Body of pancreas (tissue), 4 donors: Measurements from ENCODE around the gene PAX2. TPM values are rescaled to one million over a fixed set of nuclear protein-coding genes. Genes with fewer than 3 reads are reported as not detected.

Experiments used
- ATAC-seq: fragments of 150-250 bp; one replicate; pipeline ENCODE4 v1.9.1; 2016
- DNase-seq, 4 donors: peaks; one replicate each; pipeline ENCODE4 v3.0.0-alpha.2; 2019
- H3K27ac ChIP-seq, 4 donors: fragments of 200-600 bp; sonication (generic); 1 replicate in 3 of 4; 2 replicates in 1 of 4; pipeline versions ENCODE4 v1.5.1 to v1.6.1; 2016 to 2019; ENCODE audit warnings: mild to moderate bottlenecking in 1 of 4, mixed read lengths in 1 of 4, moderate library complexity in 1 of 4
- H3K27me3 ChIP-seq, 2 donors: fragments of 200-600 bp; sonication (generic); one replicate each; pipeline ENCODE4 v1.6.0; 2016; ENCODE audit warnings: mild to moderate bottlenecking in 1 of 2
- H3K36me3 ChIP-seq, 2 donors: fragments of 200-600 bp; sonication (generic); replicated peaks in 1 of 2; 2 replicates each; pipeline ENCODE4 v1.5.1; 2016; ENCODE audit warnings: low read depth in 2 of 2; ENCODE audit not compliant: insufficient read depth in 1 of 2
- H3K4me1 ChIP-seq: fragments of 200-600 bp; sonication (generic); one replicate; pipeline ENCODE4 v1.6.0; 2016
- H3K4me3 ChIP-seq, 2 donors: fragments of 200-600 bp; sonication (generic); 1 replicate in 1 of 2; 2 replicates in 1 of 2; pipeline ENCODE4 v1.5.1; 2016 to 2019
- H3K9me3 ChIP-seq, 3 donors: fragments of 200-600 bp; sonication (generic); 1 replicate in 2 of 3; 2 replicates in 1 of 3; pipeline ENCODE4 v1.5.1; 2016
- POLR2A ChIP-seq, 3 donors: fragments of 450-650 bp; IDR thresholded peaks; one replicate each; pipeline ENCODE4 v1.6.1; 2016; ENCODE audit warnings: antibody characterized with exemption in 3 of 3, mild to moderate bottlenecking in 2 of 3
- WGBS, 2 donors: methylation state at CpG; one replicate each; pipeline ENCODE4 v1.1.5; 2017; 5-methylcytosine and 5-hydroxymethylcytosine counted together
- intact Hi-C: fragments of 100-400 bp; cut with DNase I; formaldehyde crosslinking; loops from one replicate; pipeline ENCODE4 v1.15.1; 2023
- total RNA-seq, 2 donors: library from RNA; depleted of rRNA; stranded (reverse); fragments of >200 nt; gene quantifications; one replicate each; pipeline ENCODE4 v1.1.0, GENCODE V29; 2016
- TF ChIP-seq, protein P1 (sequence below), 7 experiments: fragments of 450-650 bp in 4 of 7; fragments of 200-600 bp in 3 of 7; sonication (generic) in 3 of 7; IDR thresholded peaks; one replicate each; pipeline ENCODE4 v1.5.1; 2016 to 2019; ENCODE audit warnings: antibody characterized with exemption in 7 of 7

The PAX2 gene
- total RNA-seq, 2 donors from 2014 or later: under 0.01 TPM; not detected in 1

- no peak for TF ChIP-seq POLR2A (IDR thresholded peaks at IDR 0.05)
- TF ChIP-seq, protein P1, sequence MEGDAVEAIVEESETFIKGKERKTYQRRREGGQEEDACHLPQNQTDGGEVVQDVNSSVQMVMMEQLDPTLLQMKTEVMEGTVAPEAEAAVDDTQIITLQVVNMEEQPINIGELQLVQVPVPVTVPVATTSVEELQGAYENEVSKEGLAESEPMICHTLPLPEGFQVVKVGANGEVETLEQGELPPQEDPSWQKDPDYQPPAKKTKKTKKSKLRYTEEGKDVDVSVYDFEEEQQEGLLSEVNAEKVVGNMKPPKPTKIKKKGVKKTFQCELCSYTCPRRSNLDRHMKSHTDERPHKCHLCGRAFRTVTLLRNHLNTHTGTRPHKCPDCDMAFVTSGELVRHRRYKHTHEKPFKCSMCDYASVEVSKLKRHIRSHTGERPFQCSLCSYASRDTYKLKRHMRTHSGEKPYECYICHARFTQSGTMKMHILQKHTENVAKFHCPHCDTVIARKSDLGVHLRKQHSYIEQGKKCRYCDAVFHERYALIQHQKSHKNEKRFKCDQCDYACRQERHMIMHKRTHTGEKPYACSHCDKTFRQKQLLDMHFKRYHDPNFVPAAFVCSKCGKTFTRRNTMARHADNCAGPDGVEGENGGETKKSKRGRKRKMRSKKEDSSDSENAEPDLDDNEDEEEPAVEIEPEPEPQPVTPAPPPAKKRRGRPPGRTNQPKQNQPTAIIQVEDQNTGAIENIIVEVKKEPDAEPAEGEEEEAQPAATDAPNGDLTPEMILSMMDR (IDR thresholded peaks at IDR 0.05): no peak
- ATAC-seq: no peak
- WGBS, 2 donors: 10 to 11% methylated on average over 27 to 37 of the region's 37 CpGs
- intact Hi-C loops: no loop called here
- Histone ChIP-seq H3K27me3 (peaks cover 0 to 34% of the 10 kb centered on the region in 2 donors), H3K4me1 (peaks cover 13% of the 10 kb centered on the region), H3K36me3 (no peaks in the 10 kb centered on the region), H3K9me3 (no peaks in the 10 kb centered on the region), H3K4me3 (no peak overlapping the region), H3K27ac (no peak overlapping the region)
- DNase-seq: no peak
Observed at GRCh38 chr10:100713049-100713858, 32.1 kb upstream of the PAX2 start.

DNA sequence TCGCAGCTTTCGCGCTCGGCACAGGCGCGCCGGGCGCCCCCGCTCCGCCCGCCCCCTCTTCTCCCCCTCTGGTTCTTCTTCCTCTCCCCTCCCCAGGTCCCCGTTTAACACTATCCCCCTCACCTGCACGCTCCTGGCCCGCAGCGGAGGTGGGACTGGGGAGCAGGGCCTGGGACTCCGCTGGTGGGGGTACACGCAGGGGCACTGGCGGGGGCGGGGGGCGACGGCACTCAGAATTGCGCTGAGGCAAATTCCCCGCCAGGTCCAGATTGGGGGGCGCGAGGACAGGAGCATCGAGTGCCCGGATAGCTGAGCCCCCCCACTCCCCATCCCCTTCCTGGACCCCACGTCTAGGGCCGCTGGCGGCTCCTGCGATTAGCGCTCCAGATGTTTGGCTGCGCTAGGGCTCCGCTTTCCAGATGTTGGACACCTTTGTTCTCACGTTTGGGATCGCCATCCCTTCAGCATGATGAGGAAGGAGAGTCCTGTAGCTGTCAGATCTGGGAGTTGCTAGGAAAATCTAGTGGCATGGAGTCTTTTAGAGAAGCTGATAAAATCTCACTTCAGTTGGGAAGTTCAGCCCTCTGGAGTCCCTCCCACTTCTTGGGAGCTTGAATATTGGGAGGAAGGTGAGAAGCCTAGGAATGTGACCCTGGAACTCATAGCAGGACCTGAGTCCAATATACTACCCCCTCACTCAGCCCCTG, 31.4 kb upstream of the PAX2 start:
- Histone ChIP-seq H3K27ac (no peak overlapping the region), H3K27me3 (peaks cover 0 to 32% of the 10 kb centered on the region in 2 donors), H3K9me3 (no peaks in the 10 kb centered on the region), H3K4me3 (no peak overlapping the region), H3K36me3 (no peaks in the 10 kb centered on the region), H3K4me1 (peaks cover 13% of the 10 kb centered on the region)
- WGBS, 2 donors: 6 to 9% methylated on average over 10 to 35 of the region's 36 CpGs
- no peak for ATAC-seq
- intact Hi-C loops: no loop called here
- DNase-seq: no peak
- TF ChIP-seq POLR2A (IDR thresholded peaks at IDR 0.05): no peak
- TF ChIP-seq, protein P1 (IDR thresholded peaks at IDR 0.05): no peak

DNA sequence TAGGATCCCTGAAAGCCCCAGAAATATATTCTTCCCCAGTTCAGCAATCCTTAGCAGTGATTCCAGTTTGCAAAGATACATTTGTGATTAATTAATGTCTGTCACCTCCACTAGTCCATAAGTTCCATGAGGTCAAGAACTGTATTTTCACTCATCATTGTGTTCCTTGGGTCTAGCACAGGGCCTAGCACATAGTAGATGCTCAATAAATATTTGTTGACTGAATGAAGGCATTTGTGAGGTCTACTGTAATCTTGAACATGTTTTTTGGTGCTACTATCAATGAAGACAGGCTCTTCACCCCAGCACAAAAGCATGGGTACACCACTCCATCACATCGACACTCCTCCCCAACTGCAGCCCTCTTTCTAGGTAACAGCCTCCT, 30.8 kb upstream of the PAX2 start:
- DNase-seq (no peak), ATAC-seq (no peak)
- intact Hi-C loops: no loop called here
- H3K4me3 ChIP-seq: no peak overlapping the region
- H3K4me1 ChIP-seq: peaks cover 13% of the 10 kb centered on the region
- H3K9me3 ChIP-seq: no peaks in the 10 kb centered on the region
- no peak for TF ChIP-seq POLR2A (IDR thresholded peaks at IDR 0.05)
- TF ChIP-seq, protein P1 (IDR thresholded peaks at IDR 0.05): no peak
- no peaks in the 10 kb centered on the region for H3K36me3 ChIP-seq
- H3K27ac ChIP-seq: no peak overlapping the region
- WGBS, 2 donors: 67 to 94% methylated on average over 1 of the region's 1 CpG
- peaks cover 0 to 28% of the 10 kb centered on the region in 2 donors for H3K27me3 ChIP-seq

DNA sequence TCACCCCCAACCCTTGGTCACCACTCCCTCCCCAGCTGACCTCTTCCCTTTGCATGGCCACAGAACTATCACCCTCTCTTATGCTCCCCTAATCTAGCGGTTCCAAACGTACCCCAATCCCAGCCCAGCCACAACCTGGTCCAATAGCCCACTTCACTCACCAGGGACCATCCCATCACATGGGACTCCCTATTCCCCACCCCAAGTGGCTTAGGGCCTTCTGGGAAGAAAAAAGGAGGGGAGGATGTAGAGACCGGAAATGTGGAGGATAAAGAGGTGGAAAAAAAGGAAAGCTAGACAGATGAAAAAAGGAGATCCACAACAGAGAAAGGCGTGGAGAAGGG, 30.3 kb upstream of the PAX2 start:
- intact Hi-C loops: no loop called here
- Histone ChIP-seq H3K27ac (no peak overlapping the region), H3K9me3 (no peaks in the 10 kb centered on the region), H3K36me3 (no peaks in the 10 kb centered on the region), H3K27me3 (peaks cover 0 to 28% of the 10 kb centered on the region in 2 donors), H3K4me1 (peaks cover 8% of the 10 kb centered on the region), H3K4me3 (no peak overlapping the region)
- 60 to 70% methylated on average over 4 of the region's 4 CpGs for WGBS, 2 donors
- ATAC-seq (no peak), DNase-seq (no peak)
- TF ChIP-seq, protein P1 (IDR thresholded peaks at IDR 0.05): no peak
- TF ChIP-seq POLR2A (IDR thresholded peaks at IDR 0.05): no peak
